Natural killer cell (primary cell): ENCODE results near the gene SERPINE2. TPM values are rescaled to one million over a fixed set of nuclear protein-coding genes. Genes with fewer than 3 reads are reported as not detected.

Source experiments
- ATAC-seq, 3 donors: fragments of 150-1000 bp in 2 of 3; fragments of 200-7000 bp in 1 of 3; cut with Tn5 transposase; 1 replicate in 1 of 3; 2 replicates in 2 of 3; pipeline ENCODE4 v1.10.0; 2021; ENCODE audit warnings: mild to moderate bottlenecking in 2 of 3, moderate library complexity in 2 of 3
- DNase-seq, 2 donors: peaks; one replicate each; pipeline versions ENCODE4 v3.0.0 to v3.0.0-alpha.2; 2013 to 2021; ENCODE audit warnings: mixed read lengths in 1 of 2
- H3K27ac ChIP-seq: one replicate; pipeline ENCODE4 v1.5.1; 2013; ENCODE audit warnings: mild to moderate bottlenecking, low read length
- H3K27me3 ChIP-seq: one replicate; pipeline ENCODE4 v1.6.1; 2013; ENCODE audit warnings: low read length; ENCODE audit not compliant: control insufficient read depth, insufficient read depth
- H3K36me3 ChIP-seq: one replicate; pipeline ENCODE4 v1.6.1; 2013; ENCODE audit warnings: low read length; ENCODE audit not compliant: control insufficient read depth, insufficient read depth
- H3K4me1 ChIP-seq: one replicate; pipeline ENCODE4 v1.6.1; 2013; ENCODE audit warnings: low read length; ENCODE audit not compliant: control insufficient read depth, insufficient read depth
- H3K4me3 ChIP-seq: one replicate; pipeline ENCODE4 v1.5.1; 2013; ENCODE audit warnings: low read length
- H3K9me3 ChIP-seq: one replicate; pipeline ENCODE4 v1.6.1; 2013; ENCODE audit warnings: low read length; ENCODE audit not compliant: control insufficient read depth, insufficient read depth
- H3K27ac Mint-ChIP-seq, 2 donors: one replicate each; pipeline ENCODE4 v1.8.0; 2022; ENCODE audit warnings: mild to moderate bottlenecking in 2 of 2, mixed read lengths in 2 of 2, moderate library complexity in 1 of 2
- H3K27me3 Mint-ChIP-seq, 2 donors: one replicate each; pipeline ENCODE4 v1.8.0; 2022; ENCODE audit warnings: low read depth in 2 of 2, mixed read lengths in 2 of 2
- H3K36me3 Mint-ChIP-seq: one replicate; pipeline ENCODE4 v1.8.0; 2022; ENCODE audit warnings: mixed read lengths
- H3K4me1 Mint-ChIP-seq, 2 donors: one replicate each; pipeline ENCODE4 v1.8.0; 2022; ENCODE audit warnings: mixed read lengths in 2 of 2
- H3K4me3 Mint-ChIP-seq: one replicate; pipeline ENCODE4 v1.8.0; 2022; ENCODE audit warnings: mild to moderate bottlenecking, moderate library complexity, mixed read lengths
- H3K9me3 Mint-ChIP-seq, 2 donors: one replicate each; pipeline ENCODE4 v1.8.0; 2022; ENCODE audit warnings: mixed read lengths in 2 of 2
- CTCF ChIP-seq: fragments of 200-600 bp; IDR thresholded peaks from one replicate; pipeline ENCODE4 v1.8.0; 2022; ENCODE audit warnings: antibody characterized with exemption
- WGBS: methylation state at CpG from one replicate; pipeline ENCODE4 v1.1.7; 2013; ENCODE audit warnings: missing lambda C conversion rate; ENCODE audit not compliant: insufficient coverage; 5-methylcytosine and 5-hydroxymethylcytosine counted together
- intact Hi-C: fragments of 100-400 bp; cut with micrococcal nuclease; formaldehyde crosslinking; loops from one replicate; pipeline ENCODE4 v1.14.2; 2022
- total RNA-seq, 4 donors: library from RNA; stranded (reverse); fragments of 120-200 nt in 1 of 4; gene quantifications; one replicate each; pipeline versions ENCODE4 v1.2.3 to v1.2.4, GENCODE V29; 2013 to 2022

The SERPINE2 gene
- total RNA-seq, 3 donors from 2014 or later (not counting 1 experiment from before 2014, with no cell fraction given) = 3.5 to 14.6 (median 8.4) TPM

- H3K27me3 ChIP-seq = no peaks in the 10 kb centered on the region
- ATAC-seq = no peak
- H3K27ac Mint-ChIP-seq = no peak overlapping the region
- H3K4me1 Mint-ChIP-seq = no peaks in the 10 kb centered on the region
- H3K9me3 Mint-ChIP-seq = no peaks in the 10 kb centered on the region
- intact Hi-C loops = loop anchor here (5.0 to 10.0 kb wide), 2 partner anchors 155 to 377 kb away; no protein-coding TSS in a partner anchor
- no peaks in the 10 kb centered on the region for H3K4me1 ChIP-seq
- H3K36me3 Mint-ChIP-seq = no peaks in the 10 kb centered on the region
- H3K4me3 ChIP-seq = no peak overlapping the region
- TF ChIP-seq CTCF = no peak
- H3K36me3 ChIP-seq = no peaks in the 10 kb centered on the region
- H3K27me3 Mint-ChIP-seq = no peaks in the 10 kb centered on the region
- DNase-seq = no peak
- H3K4me3 Mint-ChIP-seq = no peak overlapping the region
- H3K9me3 ChIP-seq = no peaks in the 10 kb centered on the region
- 85% methylated on average over 2 of the region's 3 CpGs for WGBS
- no peak overlapping the region for H3K27ac ChIP-seq
Observed at GRCh38 chr2:223989856-223990232, 49.2 kb downstream of the SERPINE2 start.

DNA sequence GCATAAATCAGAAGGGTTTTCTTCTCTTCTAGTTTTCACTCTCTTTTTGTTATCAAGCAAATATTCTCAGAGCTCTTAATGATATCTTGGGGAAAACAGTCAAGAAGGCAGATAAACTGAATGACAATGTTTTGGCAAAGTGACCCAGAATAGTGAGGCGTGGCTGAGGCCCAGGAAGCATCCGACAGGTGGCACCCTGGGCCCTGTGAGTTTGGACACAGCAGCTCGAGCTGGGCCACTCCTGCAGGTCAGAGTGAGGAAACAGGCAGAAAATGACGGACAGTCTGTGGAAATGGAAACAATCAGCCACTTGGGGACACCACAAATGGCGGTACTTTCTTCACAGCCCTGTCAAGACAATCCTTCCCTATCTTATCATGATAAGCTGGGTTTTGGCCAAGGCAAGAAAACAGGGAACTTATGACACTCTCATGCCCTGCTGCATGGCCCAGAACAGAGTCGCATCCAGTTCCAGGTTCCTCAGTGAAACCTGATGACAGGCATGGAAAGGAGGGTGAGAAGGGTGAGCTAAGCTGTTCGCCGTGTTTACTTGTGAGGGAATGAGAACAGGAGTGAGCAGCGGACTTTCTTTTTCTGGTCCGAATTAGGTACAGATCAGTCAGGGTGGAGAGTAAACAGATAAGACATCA is 49.8 kb downstream of the SERPINE2 start:
- Histone ChIP-seq H3K27me3 (no peaks in the 10 kb centered on the region), H3K36me3 (no peaks in the 10 kb centered on the region), H3K9me3 (no peaks in the 10 kb centered on the region), H3K4me3 (no peak overlapping the region), H3K4me1 (no peaks in the 10 kb centered on the region), H3K27ac (no peak overlapping the region)
- H3K27me3 Mint-ChIP-seq = no peaks in the 10 kb centered on the region
- no peaks in the 10 kb centered on the region for H3K4me1 Mint-ChIP-seq
- no peak for TF ChIP-seq CTCF
- no peaks in the 10 kb centered on the region for H3K36me3 Mint-ChIP-seq
- H3K4me3 Mint-ChIP-seq = no peak overlapping the region
- WGBS = 90% methylated on average over 10 of the region's 10 CpGs
- ATAC-seq = no peak
- no peak overlapping the region for H3K27ac Mint-ChIP-seq
- intact Hi-C loops = no loop called here
- DNase-seq = no peak
- no peaks in the 10 kb centered on the region for H3K9me3 Mint-ChIP-seq

- Mint-ChIP-seq H3K9me3 (no peaks in the 10 kb centered on the region), H3K4me3 (no peak overlapping the region), H3K4me1 (no peaks in the 10 kb centered on the region), H3K27me3 (no peaks in the 10 kb centered on the region), H3K27ac (no peak overlapping the region), H3K36me3 (no peaks in the 10 kb centered on the region)
- Histone ChIP-seq H3K4me3 (no peak overlapping the region), H3K27ac (no peak overlapping the region), H3K27me3 (no peaks in the 10 kb centered on the region), H3K9me3 (no peaks in the 10 kb centered on the region), H3K36me3 (no peaks in the 10 kb centered on the region), H3K4me1 (no peaks in the 10 kb centered on the region)
- 91% methylated on average over 1 of the region's 1 CpG for WGBS
- TF ChIP-seq CTCF = no peak
- intact Hi-C loops = no loop called here
- ATAC-seq = no peak
- DNase-seq = no peak
Observed at GRCh38 chr2:223981241-223981640, 57.8 kb downstream of the SERPINE2 start.

- Mint-ChIP-seq H3K4me1 (no peaks in the 10 kb centered on the region), H3K4me3 (no peak overlapping the region), H3K9me3 (no peaks in the 10 kb centered on the region), H3K27ac (no peak overlapping the region), H3K36me3 (no peaks in the 10 kb centered on the region), H3K27me3 (no peaks in the 10 kb centered on the region)
- ATAC-seq (no peak), DNase-seq (no peak)
- H3K9me3 ChIP-seq = no peaks in the 10 kb centered on the region
- TF ChIP-seq CTCF = no peak
- no peaks in the 10 kb centered on the region for H3K4me1 ChIP-seq
- intact Hi-C loops = no loop called here
- H3K27ac ChIP-seq = no peak overlapping the region
- no peaks in the 10 kb centered on the region for H3K36me3 ChIP-seq
- 87% methylated on average over 2 of the region's 4 CpGs for WGBS
- no peaks in the 10 kb centered on the region for H3K27me3 ChIP-seq
- no peak overlapping the region for H3K4me3 ChIP-seq
Observed at GRCh38 chr2:223980803-223981202, 58.3 kb downstream of the SERPINE2 start.
